PFSK-1 (cell line): ENCODE measurements around the gene CDH2.

Source experiments
- POLR2AphosphoS5 ChIP-seq: IDR thresholded peaks from 2 replicates; pipeline ENCODE4 v1.6.1; 2012; ENCODE audit warnings: low read depth, mild to moderate bottlenecking, control low read depth, low read length, moderate library complexity
- REST ChIP-seq, 2 experiments: IDR thresholded peaks; 2 replicates each; pipeline versions ENCODE4 v1.6.1 to v1.8.0; 2011 to 2012; ENCODE audit warnings: low read depth in 2 of 2, low read length in 2 of 2, control low read depth in 1 of 2, inconsistent platforms in 1 of 2, mild to moderate bottlenecking in 1 of 2, moderate library complexity in 1 of 2; ENCODE audit not compliant: insufficient read depth in 1 of 2
- SIN3A ChIP-seq: IDR thresholded peaks from 2 replicates; pipeline ENCODE4 v1.6.1; 2012; ENCODE audit warnings: mild to moderate bottlenecking, low read length, moderate library complexity, borderline replicate concordance; ENCODE audit not compliant: insufficient read depth

GRCh38 chr18:28030458-28030857 is 146.5 kb downstream of the CDH2 start:
- TF ChIP-seq POLR2AphosphoS5 (no peak), REST (IDR thresholded peaks at IDR 0.05; ENCODE audit: insufficient read depth in 1 of 2, low read depth in 2 of 2, low read length in 2 of 2) (no peak), SIN3A (no peak)
